Adipose tissue (tissue), 3 donors: ENCODE measurements around the gene SHISA3. TPM values are rescaled to one million over a fixed set of nuclear protein-coding genes. Genes with fewer than 3 reads are reported as not detected.
"Not testable (repeated sequence)": the region's sequence is repeated elsewhere in the genome, so short reads cannot be mapped to it uniquely, and the experiment has no call there.

Source experiments
- H3K27ac ChIP-seq: one replicate; pipeline ENCODE4 v1.5.1; 2013; ENCODE audit warnings: low read depth, low read length
- WGBS, 3 donors: extraction: QIAGEN DNeasy Blood & Tissue Kit; methylation state at CpG; one replicate each; pipeline ENCODE4 v1.1.7; 2013; 5-methylcytosine and 5-hydroxymethylcytosine counted together
- polyA plus RNA-seq, 3 donors: library from polyadenylated mRNA; stranded (reverse); fragments of 200-250 nt; gene quantifications; one replicate each; pipeline ENCODE4 v1.2.3, GENCODE V29; 2013
- donor health status: healthy with polysubstance abuse.
- donor health status: Bipolar disorder and iron deficiency.
- donor health status: healthy.

Gene SHISA3
- polyA plus RNA-seq = 10 to 100 TPM in 1 of 3 donors, 1 to 10 TPM in 1, under 1 TPM in 1; 0.29 to 12.8 (median 1.4) TPM

GRCh38 chr4:42396752-42397634, at the start of gene SHISA3:
Gene SHISA3 (plus strand): TSS chr4:42397488. CDS start chr4:42398057, 569 bp downstream.
- WGBS, 3 donors = 4 to 6% (median 5%) methylated on average over 59 to 61 of the region's 61 CpGs
- no peak within 1 kb of the TSS for H3K27ac ChIP-seq

GRCh38 chr4:42348247-42348646, 49.0 kb upstream of the SHISA3 start:
- 60 to 77% (median 65%) methylated on average over 2 of the region's 2 CpGs for WGBS, 3 donors
- H3K27ac ChIP-seq = no peak overlapping the region

DNA sequence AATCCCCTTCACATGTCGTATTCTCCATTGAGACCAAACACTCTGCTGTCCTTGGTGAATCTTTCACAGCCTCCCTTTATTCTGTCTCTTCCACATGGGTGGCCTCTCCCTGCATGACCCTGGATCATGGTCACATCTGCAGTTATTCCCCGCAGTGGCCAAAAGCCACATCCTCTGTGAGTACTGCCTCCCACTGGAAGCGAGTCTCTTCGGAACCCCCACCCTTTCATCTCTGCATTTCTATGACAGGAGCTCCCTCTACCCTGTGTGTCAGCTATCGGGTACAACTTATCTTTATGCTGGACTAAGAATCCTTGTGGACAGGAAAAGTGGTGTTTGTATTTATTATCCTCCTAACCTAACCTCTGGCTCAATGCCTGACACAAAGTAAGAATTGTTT, 48.6 kb upstream of the SHISA3 start:
- 70 to 88% (median 84%) methylated on average over 5 of the region's 5 CpGs for WGBS, 3 donors
- H3K27ac ChIP-seq = no peak overlapping the region

- WGBS, 3 donors = 90 to 93% (median 93%) methylated on average over 4 of the region's 4 CpGs
- no peak overlapping the region for H3K27ac ChIP-seq
These were observed 46.6 kb upstream of the SHISA3 start for GRCh38 chr4:42350611-42351182.

- H3K27ac ChIP-seq = no peak overlapping the region
- WGBS, 3 donors = 70 to 88% (median 79%) methylated on average over 3 of the region's 3 CpGs
These were observed 45.2 kb upstream of the SHISA3 start for GRCh38 chr4:42352049-42352448.

- no peak overlapping the region for H3K27ac ChIP-seq
- WGBS, 3 donors = 67 to 88% (median 81%) methylated on average over 5 of the region's 5 CpGs
These were observed 40.0 kb upstream of the SHISA3 start for GRCh38 chr4:42357325-42357724.

DNA sequence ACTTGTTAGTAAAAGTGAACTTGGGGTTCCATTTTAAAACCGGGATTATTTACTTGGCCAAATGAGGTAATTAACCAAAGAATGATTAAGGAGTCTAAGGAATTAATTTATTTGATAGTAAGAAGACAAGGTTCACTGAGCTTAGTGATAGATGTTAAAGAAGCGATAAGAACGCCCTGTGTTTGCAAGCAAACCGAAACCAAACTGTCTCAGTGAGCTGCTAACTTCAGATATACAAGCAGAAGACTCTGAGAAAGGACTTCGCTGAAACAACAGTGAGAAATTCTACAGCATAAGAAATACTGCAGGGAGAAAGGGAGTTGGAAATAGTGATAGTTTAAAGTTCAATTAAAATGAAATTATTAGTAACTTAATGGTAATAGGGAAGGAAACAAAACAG, 37.6 kb upstream of the SHISA3 start:
- whole genome bisulfite sequencing, 3 donors = 29 to 44% (median 43%) methylated on average over 5 of the region's 5 CpGs
- no peak overlapping the region for H3K27ac ChIP-seq

DNA sequence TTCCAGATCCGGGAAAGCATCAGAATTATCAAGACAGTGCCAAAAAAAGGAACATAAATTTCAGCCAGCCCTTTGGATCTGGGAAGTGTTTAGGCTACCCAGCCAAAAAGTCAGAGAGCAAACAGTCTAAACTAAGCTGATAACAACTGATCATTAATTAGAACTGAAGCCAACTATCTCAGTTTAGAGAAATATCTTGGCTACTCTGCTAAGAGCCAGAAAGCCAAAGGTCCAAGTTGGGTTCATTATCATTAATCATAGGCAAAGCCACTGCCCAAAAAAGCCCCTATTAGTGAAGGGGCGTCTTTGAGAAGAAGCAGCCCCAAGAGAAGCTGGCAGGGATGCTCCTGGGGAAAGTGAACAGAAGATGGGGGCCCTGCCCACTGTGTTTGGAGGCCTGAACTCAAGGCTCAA, 37.0 kb upstream of the SHISA3 start:
- no peak overlapping the region for H3K27ac ChIP-seq
- 23 to 40% (median 27%) methylated on average over 2 of the region's 2 CpGs for WGBS, 3 donors

DNA sequence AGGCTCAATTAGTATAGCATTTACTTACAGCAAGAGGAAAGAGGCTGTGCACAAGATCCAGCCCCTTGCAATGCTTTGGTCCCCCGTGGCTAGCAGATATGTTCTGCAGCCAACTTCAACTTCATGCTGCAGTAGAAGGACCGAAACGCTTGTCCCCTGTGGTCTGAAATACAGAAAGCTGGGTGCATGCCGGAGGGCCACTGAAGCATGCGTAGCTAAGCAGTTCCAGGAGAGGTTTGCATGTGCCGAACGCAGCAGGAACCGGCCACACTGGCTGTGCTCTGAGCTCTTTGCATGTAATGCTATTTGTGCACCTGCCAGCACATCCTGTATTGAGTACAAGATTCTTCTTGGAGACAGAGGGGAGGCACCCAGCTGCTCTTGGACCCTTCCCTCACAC, 35.8 kb upstream of the SHISA3 start:
- WGBS, 3 donors = 84 to 86% (median 84%) methylated on average over 8 of the region's 8 CpGs

GRCh38 chr4:42362591-42362990, 34.7 kb upstream of the SHISA3 start:
- 72 to 88% (median 84%) methylated on average over 3 of the region's 3 CpGs for WGBS, 3 donors
- H3K27ac ChIP-seq = no peak overlapping the region

More for the DNA sequence above, 35.8 kb upstream of the SHISA3 start:
- H3K27ac ChIP-seq = no peak overlapping the region

DNA sequence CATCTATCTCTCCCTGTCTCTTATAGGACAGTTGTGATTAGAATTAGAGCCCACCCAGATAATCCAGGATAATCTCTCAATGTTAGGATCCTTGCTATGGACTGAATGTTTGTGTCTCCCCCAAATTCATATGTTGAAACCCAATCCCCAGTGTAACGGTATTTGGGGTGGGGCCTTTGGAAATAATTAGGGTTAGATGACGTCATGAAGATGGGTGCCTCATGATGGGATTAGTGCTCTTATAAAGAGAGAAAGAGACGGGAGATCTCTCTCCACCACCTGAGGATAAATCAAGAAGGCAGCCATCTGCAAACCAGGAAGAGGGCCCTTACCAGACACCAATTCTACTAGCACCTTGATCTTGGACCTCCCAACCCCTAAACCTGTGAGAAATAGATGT, 33.7 kb upstream of the SHISA3 start:
- 87 to 92% (median 91%) methylated on average over 3 of the region's 3 CpGs for WGBS, 3 donors

GRCh38 chr4:42364266-42365053, 32.8 kb upstream of the SHISA3 start:
- H3K27ac ChIP-seq = no peak overlapping the region

More for the DNA sequence above, 33.7 kb upstream of the SHISA3 start:
- H3K27ac ChIP-seq = no peak overlapping the region

DNA sequence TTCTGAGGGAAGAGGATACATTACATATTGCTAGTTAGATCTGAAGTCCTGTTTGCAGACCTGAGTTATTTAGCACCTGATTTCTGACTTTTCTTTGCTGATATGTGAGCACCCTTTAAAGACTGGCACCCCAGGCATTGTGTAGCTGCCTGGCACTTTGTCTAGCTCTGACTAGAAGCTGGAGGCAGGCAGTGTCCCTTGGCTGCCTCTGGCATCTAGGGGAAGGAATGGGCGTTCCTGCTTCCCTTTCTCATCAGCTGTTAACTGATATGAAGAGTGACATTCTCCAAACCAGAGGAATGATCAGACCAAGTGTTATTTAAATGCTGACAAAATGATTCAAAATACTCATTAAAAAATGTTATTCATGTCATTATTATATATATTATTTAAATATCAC, 30.3 kb upstream of the SHISA3 start:
- WGBS, 3 donors = 59 to 71% (median 69%) methylated on average over 1 of the region's 1 CpG
- H3K27ac ChIP-seq = no peak overlapping the region

DNA sequence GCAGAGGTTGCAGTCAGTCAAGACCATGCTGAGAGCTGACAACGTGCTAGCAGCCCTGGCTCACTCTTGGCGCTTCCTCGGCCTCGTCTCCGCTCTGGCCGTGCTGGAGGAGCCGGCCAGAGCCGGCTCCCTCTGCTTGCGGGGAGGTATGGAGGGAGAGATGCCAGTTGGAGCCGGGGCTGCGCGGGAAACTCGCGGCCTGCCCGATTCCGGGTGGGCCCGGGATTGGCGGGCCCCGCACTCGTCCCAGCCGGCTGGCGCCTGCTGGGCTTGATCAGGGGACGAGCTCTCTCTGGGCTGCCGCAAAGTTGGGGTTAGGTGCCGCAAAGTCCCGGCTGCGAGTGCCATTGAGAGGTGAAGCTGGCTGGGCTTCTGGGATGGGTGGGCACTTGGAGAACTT, 27.8 kb upstream of the SHISA3 start:
- H3K27ac ChIP-seq = no peak overlapping the region
- 89 to 97% (median 96%) methylated on average over 26 to 27 of the region's 27 CpGs for WGBS, 3 donors

DNA sequence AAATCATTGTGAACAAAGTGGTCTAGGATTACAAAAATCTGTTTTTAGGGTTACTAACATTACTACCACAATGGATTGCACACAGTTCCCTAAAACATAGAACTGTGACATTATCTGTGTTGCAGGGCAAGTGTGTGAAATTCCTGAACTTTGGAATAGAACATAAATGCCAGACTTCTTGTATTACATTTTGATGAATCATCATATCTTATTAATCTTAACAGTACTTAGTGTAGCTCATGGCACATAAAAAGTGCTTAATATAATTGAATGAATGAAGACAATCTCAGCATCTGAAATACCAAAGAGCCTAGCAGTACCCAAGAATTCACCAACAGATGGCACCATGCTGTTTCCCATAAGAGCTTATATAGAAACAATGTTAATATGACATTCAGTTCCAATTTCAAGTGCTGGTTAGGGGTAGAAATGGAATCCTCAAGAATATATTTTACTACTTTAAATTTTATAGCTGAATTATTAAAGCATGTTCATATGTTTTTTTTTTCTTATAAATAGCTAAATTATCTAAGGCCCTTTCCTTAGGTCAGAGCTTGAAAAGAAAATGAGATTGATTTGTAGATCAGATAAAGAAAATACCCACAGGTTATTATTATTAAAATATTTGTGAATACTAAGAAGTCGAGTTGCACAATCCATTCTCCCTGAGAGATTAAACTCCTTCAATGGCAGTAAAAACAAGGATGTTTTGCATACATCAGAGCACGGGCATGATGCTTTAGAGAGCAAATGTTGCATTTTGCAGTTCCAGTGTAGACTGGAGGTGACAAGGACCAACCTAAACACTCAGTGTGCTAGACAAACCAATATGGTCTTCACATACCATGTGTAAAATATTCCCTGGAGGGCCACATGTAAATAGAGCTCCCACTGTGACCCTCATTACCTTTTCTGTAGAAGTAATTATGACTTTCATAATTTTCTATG, 25.7 kb upstream of the SHISA3 start:
- no peak overlapping the region for H3K27ac ChIP-seq
- WGBS, 3 donors = 48 to 61% (median 59%) methylated on average over 2 of the region's 2 CpGs

DNA sequence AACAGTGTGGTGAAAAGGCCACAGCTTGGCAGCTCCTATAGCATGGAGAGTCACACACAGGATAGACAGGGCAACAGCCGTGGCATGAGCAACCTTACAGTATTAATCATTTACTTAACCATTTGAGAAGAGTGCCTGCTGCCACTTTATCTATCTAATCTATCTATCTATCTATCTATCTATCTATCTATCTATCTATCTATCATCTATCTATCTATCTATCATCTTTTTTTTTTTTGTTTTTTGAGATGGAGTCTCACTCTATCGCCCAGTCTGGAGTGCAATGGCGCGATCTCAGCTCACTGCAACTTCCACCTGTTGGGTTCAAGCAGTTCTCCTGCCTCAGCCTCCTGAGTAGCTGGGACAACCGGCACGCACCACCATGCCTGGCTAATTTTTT, 25.0 kb upstream of the SHISA3 start:
- not testable (repeated sequence) for H3K27ac ChIP-seq
- WGBS, 3 donors = 93 to 97% (median 95%) methylated on average over 6 of the region's 6 CpGs

GRCh38 chr4:42377497-42377896, 19.8 kb upstream of the SHISA3 start:
- H3K27ac ChIP-seq = no peak overlapping the region
- WGBS, 3 donors = 61 to 94% (median 92%) methylated on average over 4 of the region's 4 CpGs

GRCh38 chr4:42381666-42382065, 15.6 kb upstream of the SHISA3 start:
- no peak overlapping the region for H3K27ac ChIP-seq
- WGBS, 3 donors = 93 to 99% (median 95%) methylated on average over 2 of the region's 2 CpGs
